Cardiac septum (tissue), 1 donor: ENCODE results near the gene ABL1. TPM values are rescaled to one million over a fixed set of nuclear protein-coding genes. Genes with fewer than 3 reads are reported as not detected.

Experiments used
- DNase-seq: peaks from one replicate; pipeline ENCODE4 v3.0.0-alpha.2; 2020; ENCODE audit warnings: low spot score
- intact Hi-C: fragments of 100-400 bp; cut with DNase I; formaldehyde crosslinking; loops from one replicate; pipeline ENCODE4 v1.14.0; 2022
- total RNA-seq: library from RNA; stranded (reverse); fragmentation: NEBNext Ultra II Directional; extraction: Animal tissue kit (Norgen Biotek cat#: 25700); gene quantifications from one replicate; pipeline ENCODE4 v1.2.1, GENCODE V29; 2021
- donor health status: DM: no; HTN: no; CAD: no.

ABL1 gene
- total RNA-seq, 1 donor from 2014 or later = 38.0 TPM

- intact Hi-C loops = no loop called here
Measured at GRCh38 chr9:130824079-130824478, 11.0 kb upstream of the ABL1 start.

GRCh38 chr9:130824643-130825350, 10.3 kb upstream of the ABL1 start:
- no peak for DNase-seq
- intact Hi-C loops = no loop called here

More at GRCh38 chr9:130824079-130824478, 11.0 kb upstream of the ABL1 start:
- DNase-seq = no peak

GRCh38 chr9:130825351-130825651, 9.8 kb upstream of the ABL1 start:
- no peak for DNase-seq
- intact Hi-C loops = no loop called here

- intact Hi-C loops = no loop called here
Measured at GRCh38 chr9:130825809-130826208, 9.2 kb upstream of the ABL1 start.

GRCh38 chr9:130829762-130830161, 5.3 kb upstream of the ABL1 start:
- intact Hi-C loops = loop anchor here (5.0 to 10.0 kb wide), 2 partner anchors 47 to 115 kb away; no protein-coding TSS in a partner anchor
- DNase-seq = no peak

More at GRCh38 chr9:130825809-130826208, 9.2 kb upstream of the ABL1 start:
- DNase-seq = no peak

- intact Hi-C loops = loop anchor here (5.0 to 10.0 kb wide), 2 partner anchors 48 to 115 kb away; no protein-coding TSS in a partner anchor
- no peak for DNase-seq
Measured at GRCh38 chr9:130830231-130830760, 4.8 kb upstream of the ABL1 start.

GRCh38 chr9:130831077-130831476, 4.0 kb upstream of the ABL1 start:
- intact Hi-C loops = loop anchor here (5.0 to 10.0 kb wide), 2 partner anchors 49 to 116 kb away; no protein-coding TSS in a partner anchor
- no peak for DNase-seq

GRCh38 chr9:130833031-130833990, 1.7 kb upstream of the ABL1 start:
- intact Hi-C loops = loop anchor here (5.0 to 10.0 kb wide), 2 partner anchors 51 to 119 kb away; no protein-coding TSS in a partner anchor
- DNase-seq = no peak

GRCh38 chr9:130835441-130836298, 616 bp downstream of the ABL1 start:
- DNase-seq = no peak
- intact Hi-C loops = loop anchor here (10.0 kb wide), 1 partner anchor 121 kb away; no protein-coding TSS in a partner anchor

GRCh38 chr9:130837002-130837511, 2.0 kb downstream of the ABL1 start:
- DNase-seq = no peak
- intact Hi-C loops = loop anchor here (10.0 kb wide), 1 partner anchor 122 kb away; no protein-coding TSS in a partner anchor

GRCh38 chr9:130837643-130838042, 2.6 kb downstream of the ABL1 start:
- intact Hi-C loops = loop anchor here (10.0 kb wide), 1 partner anchor 123 kb away; no protein-coding TSS in a partner anchor
- DNase-seq = no peak

- intact Hi-C loops = loop anchor here (10.0 kb wide), 1 partner anchor 125 kb away; no protein-coding TSS in a partner anchor
- DNase-seq = no peak
Measured at GRCh38 chr9:130839132-130840111, 4.4 kb downstream of the ABL1 start.

- intact Hi-C loops = no loop called here
- DNase-seq = no peak
Measured at GRCh38 chr9:130842545-130842944, 7.5 kb downstream of the ABL1 start.

- intact Hi-C loops = no loop called here
- DNase-seq = no peak
Measured at GRCh38 chr9:130843049-130843908, 8.2 kb downstream of the ABL1 start.

- DNase-seq = no peak
- intact Hi-C loops = no loop called here
Measured at GRCh38 chr9:130844044-130844451, 9.0 kb downstream of the ABL1 start.

GRCh38 chr9:130845254-130845653, 10.2 kb downstream of the ABL1 start:
- intact Hi-C loops = no loop called here
- DNase-seq = no peak
